B cell (primary cell): Measurements from ENCODE around the gene PITX2. TPM values are rescaled to one million over a fixed set of nuclear protein-coding genes. Genes with fewer than 3 reads are reported as not detected.

Experiments used
- ATAC-seq: fragments of 200-7000 bp; cut with Tn5 transposase; one replicate; pipeline ENCODE4 v1.10.0; 2021; ENCODE audit warnings: low read depth, mild to moderate bottlenecking, moderate number of reproducible peaks, moderate library complexity
- CTCF ChIA-PET: fragments of 350-600 bp; sonication (Branson Sonifier 250); formaldehyde crosslinking; loops from one replicate; lab custom pipeline; 2021; ENCODE audit warnings: antibody characterized with exemption, inconsistent platforms; lab: Charles Lee
- POLR2A ChIA-PET: fragments of 350-600 bp; sonication (Branson Sonifier 250); formaldehyde crosslinking; loops from one replicate; lab custom pipeline; 2021; ENCODE audit warnings: antibody characterized with exemption; lab: Charles Lee
- DNase-seq: peaks from one replicate; pipeline ENCODE4 v3.0.0; 2013
- H2AFZ ChIP-seq: 2 replicates; pipeline ENCODE4 v1.6.1; 2012; ENCODE audit warnings: mild to moderate bottlenecking, low read depth, low read length; ENCODE audit not compliant: insufficient read depth, poor library complexity, severe bottlenecking
- H3K27ac ChIP-seq, 2 donors: 1 replicate in 1 of 2; 2 replicates in 1 of 2; pipeline ENCODE4 v1.5.1; 2012 to 2013; ENCODE audit warnings: low read length in 2 of 2, mild to moderate bottlenecking in 2 of 2, moderate library complexity in 1 of 2
- H3K27me3 ChIP-seq, 4 experiments: fragments of 200-600 bp in 1 of 4; sonication (generic) in 1 of 4; replicated peaks in 1 of 4; 1 replicate in 2 of 4; 2 replicates in 2 of 4; pipeline versions ENCODE4 v1.6.1 to v1.7.0; 2013 to 2016; ENCODE audit warnings: low read length in 3 of 4, mild to moderate bottlenecking in 2 of 4, mixed read lengths in 1 of 4, moderate library complexity in 1 of 4; ENCODE audit not compliant: insufficient read depth in 4 of 4, control insufficient read depth in 3 of 4; ENCODE audit errors: control extremely low read depth in 1 of 4
- H3K36me3 ChIP-seq, 2 experiments: replicated peaks in 1 of 2; 1 replicate in 1 of 2; 2 replicates in 1 of 2; pipeline versions ENCODE4 v1.6.1 to v1.7.1; 2013; ENCODE audit warnings: low read length in 1 of 2; ENCODE audit not compliant: insufficient read depth in 2 of 2, control insufficient read depth in 1 of 2; ENCODE audit errors: control extremely low read depth in 1 of 2, extremely low read depth in 1 of 2
- H3K4me1 ChIP-seq, 2 donors: fragments of 200-600 bp in 1 of 2; sonication (generic) in 1 of 2; 1 replicate in 1 of 2; 2 replicates in 1 of 2; pipeline versions ENCODE4 v1.5.1 to v1.6.1; 2013 to 2017; ENCODE audit warnings: low read length in 2 of 2; ENCODE audit not compliant: control insufficient read depth in 2 of 2, insufficient read depth in 2 of 2
- H3K4me2 ChIP-seq: replicated peaks from 2 replicates; pipeline ENCODE3; 2012; ENCODE audit warnings: mild to moderate bottlenecking, low read depth, low read length; ENCODE audit not compliant: poor library complexity, severe bottlenecking
- H3K4me3 ChIP-seq, 5 experiments: fragments of 200-600 bp in 1 of 5; sonication (generic) in 1 of 5; 1 replicate in 3 of 5; 2 replicates in 2 of 5; pipeline versions ENCODE4 v1.5.1 to v1.7.0; 2011 to 2016; ENCODE audit warnings: low read length in 4 of 5, mild to moderate bottlenecking in 4 of 5, low read depth in 2 of 5, control low read depth in 1 of 5, moderate library complexity in 1 of 5; ENCODE audit not compliant: insufficient read depth in 1 of 5; ENCODE audit errors: control extremely low read depth in 1 of 5, extremely low read depth in 1 of 5
- H3K79me2 ChIP-seq: fragments of 200-600 bp; sonication (generic); one replicate; pipeline ENCODE4 v1.6.0; 2016; ENCODE audit warnings: low read length; ENCODE audit not compliant: control insufficient read depth, insufficient read depth
- H3K9ac ChIP-seq: fragments of 200-600 bp; sonication (generic); 2 replicates; pipeline ENCODE4 v1.6.1; 2017; ENCODE audit warnings: mild to moderate bottlenecking, low read length, moderate library complexity
- H3K9me3 ChIP-seq, 3 donors: one replicate each; pipeline versions ENCODE4 v1.6.1 to v1.7.1; 2013; ENCODE audit warnings: low read length in 2 of 3; ENCODE audit not compliant: control insufficient read depth in 2 of 3, insufficient read depth in 1 of 3; ENCODE audit errors: control extremely low read depth in 1 of 3
- H4K20me1 ChIP-seq: 2 replicates; pipeline ENCODE4 v1.6.0; 2012; ENCODE audit warnings: mild to moderate bottlenecking, low read length; ENCODE audit not compliant: insufficient read depth, control insufficient read depth, poor library complexity, severe bottlenecking
- H3K27ac Mint-ChIP-seq: one replicate; pipeline ENCODE4 v1.8.0; 2021; ENCODE audit warnings: mixed read lengths
- H3K27me3 Mint-ChIP-seq: one replicate; pipeline ENCODE4 v1.8.0; 2021; ENCODE audit warnings: mixed read lengths
- H3K4me1 Mint-ChIP-seq: one replicate; pipeline ENCODE4 v1.8.0; 2021; ENCODE audit warnings: mixed read lengths
- H3K4me3 Mint-ChIP-seq: one replicate; pipeline ENCODE4 v1.8.0; 2021; ENCODE audit warnings: mixed read lengths
- H3K9me3 Mint-ChIP-seq: one replicate; pipeline ENCODE4 v1.8.0; 2022; ENCODE audit warnings: mixed read lengths; ENCODE audit not compliant: insufficient read depth
- EZH2 ChIP-seq: IDR thresholded peaks from 2 replicates; pipeline ENCODE4 v1.6.1; 2012; ENCODE audit warnings: borderline replicate concordance, low read depth, mild to moderate bottlenecking, moderate library complexity, low read length; ENCODE audit not compliant: insufficient read depth, poor library complexity, severe bottlenecking
- WGBS: methylation state at CpG from one replicate; pipeline ENCODE4 v1.1.5; 2013; ENCODE audit warnings: missing lambda C conversion rate; ENCODE audit not compliant: insufficient coverage; 5-methylcytosine and 5-hydroxymethylcytosine counted together
- intact Hi-C: fragments of 100-400 bp; cut with micrococcal nuclease; formaldehyde crosslinking; loops from one replicate; pipeline ENCODE4 v1.10.0; 2022
- polyA plus RNA-seq: library from polyadenylated mRNA; depleted of rRNA; stranded (reverse); fragments of >200 nt; gene quantifications from 2 replicates; pipeline ENCODE4 v1.2.3, GENCODE V29; 2012
- total RNA-seq, 2 donors: library from RNA; stranded (reverse); fragments of 120-200 nt in 1 of 2; gene quantifications; 1 replicate in 1 of 2; 2 replicates in 1 of 2; pipeline versions ENCODE4 v1.2.3 to v1.2.4, GENCODE V29; 2013 to 2022
- TF ChIP-seq, protein P1 (sequence below): fragments of 200-600 bp; IDR thresholded peaks from one replicate; pipeline ENCODE4 v1.8.0; 2022; ENCODE audit warnings: antibody characterized with exemption, mild to moderate bottlenecking

Gene PITX2
- total and polyA plus RNA-seq, 2 donors (not counting 1 experiment from before 2014, with no cell fraction given): not detected

DNA sequence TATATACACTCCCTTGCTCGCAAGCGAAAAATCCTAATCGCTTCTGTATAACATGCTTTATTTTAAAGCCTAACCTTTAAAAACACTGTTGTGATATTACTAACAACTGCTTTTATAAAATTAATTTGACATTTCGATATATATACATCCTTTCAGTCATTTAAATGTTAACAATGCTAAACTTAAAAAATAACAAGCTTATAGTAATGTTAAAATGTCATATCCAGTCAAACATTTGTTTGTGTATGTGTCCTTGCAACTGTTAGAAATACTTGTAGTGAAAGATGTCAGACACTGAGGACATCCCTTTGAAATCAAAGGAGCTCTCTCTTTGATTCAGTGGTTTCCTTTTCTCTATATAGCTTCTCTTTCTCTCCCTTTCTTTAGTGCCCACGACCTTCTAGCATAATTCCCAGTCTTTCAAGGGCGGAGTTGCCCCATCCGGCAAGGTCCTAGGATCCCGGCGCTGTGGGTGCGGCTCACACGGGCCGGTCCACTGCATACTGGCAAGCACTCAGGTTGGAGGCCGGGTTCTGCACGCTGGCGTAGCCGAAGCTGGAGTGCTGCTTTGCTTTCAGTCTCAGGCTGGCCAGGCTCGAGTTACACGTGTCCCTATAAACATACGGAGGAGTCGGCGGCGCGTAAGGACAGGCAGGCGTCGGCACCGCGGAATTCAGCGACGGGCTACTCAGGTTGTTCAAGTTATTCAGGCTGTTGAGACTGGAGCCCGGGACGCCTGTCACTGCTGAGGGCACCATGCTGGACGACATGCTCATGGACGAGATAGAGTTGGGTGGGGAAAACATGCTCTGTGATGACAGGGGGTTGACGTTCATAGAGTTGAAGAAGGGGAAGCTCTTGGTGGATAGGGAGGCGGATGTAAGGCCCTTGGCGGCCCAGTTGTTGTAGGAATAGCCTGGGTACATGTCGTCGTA, 5.0 kb downstream of the PITX2 start:
- 18% methylated on average over 34 of the region's 38 CpGs for WGBS
- Histone ChIP-seq H4K20me1 (no peaks in the 10 kb centered on the region), H3K79me2 (no peaks in the 10 kb centered on the region), H3K36me3 (no peaks in the 10 kb centered on the region), H3K9me3 (peaks cover 0 to 65% (median 7%) of the 10 kb centered on the region in 3 donors), H3K4me3 (no peak overlapping the region), H3K4me1 (peaks cover 22 to 40% of the 10 kb centered on the region in 2 donors), H3K4me2 (no peak overlapping the region), H3K9ac (no peak overlapping the region), H3K27me3 (peaks cover 0 to 90% (median 74%) of the 10 kb centered on the region in 4 experiments), H2AFZ (no peak overlapping the region), H3K27ac (no peak overlapping the region)
- TF ChIP-seq, protein P1, sequence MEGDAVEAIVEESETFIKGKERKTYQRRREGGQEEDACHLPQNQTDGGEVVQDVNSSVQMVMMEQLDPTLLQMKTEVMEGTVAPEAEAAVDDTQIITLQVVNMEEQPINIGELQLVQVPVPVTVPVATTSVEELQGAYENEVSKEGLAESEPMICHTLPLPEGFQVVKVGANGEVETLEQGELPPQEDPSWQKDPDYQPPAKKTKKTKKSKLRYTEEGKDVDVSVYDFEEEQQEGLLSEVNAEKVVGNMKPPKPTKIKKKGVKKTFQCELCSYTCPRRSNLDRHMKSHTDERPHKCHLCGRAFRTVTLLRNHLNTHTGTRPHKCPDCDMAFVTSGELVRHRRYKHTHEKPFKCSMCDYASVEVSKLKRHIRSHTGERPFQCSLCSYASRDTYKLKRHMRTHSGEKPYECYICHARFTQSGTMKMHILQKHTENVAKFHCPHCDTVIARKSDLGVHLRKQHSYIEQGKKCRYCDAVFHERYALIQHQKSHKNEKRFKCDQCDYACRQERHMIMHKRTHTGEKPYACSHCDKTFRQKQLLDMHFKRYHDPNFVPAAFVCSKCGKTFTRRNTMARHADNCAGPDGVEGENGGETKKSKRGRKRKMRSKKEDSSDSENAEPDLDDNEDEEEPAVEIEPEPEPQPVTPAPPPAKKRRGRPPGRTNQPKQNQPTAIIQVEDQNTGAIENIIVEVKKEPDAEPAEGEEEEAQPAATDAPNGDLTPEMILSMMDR: no peak
- no peak for TF ChIP-seq EZH2
- peaks cover 25% of the 10 kb centered on the region for H3K4me1 Mint-ChIP-seq
- ChIA-PET POLR2A (no interaction called here), CTCF (no interaction called here)
- intact Hi-C loops: loop anchor here (10.0 kb wide), 1 partner anchor 1897 kb away; the partner anchor contains the start of gene NEUROG2
- no peak overlapping the region for H3K4me3 Mint-ChIP-seq
- H3K27ac Mint-ChIP-seq: no peak overlapping the region
- ATAC-seq: no peak
- H3K27me3 Mint-ChIP-seq: peaks cover 70% of the 10 kb centered on the region
- no peak for DNase-seq
- H3K9me3 Mint-ChIP-seq: no peaks in the 10 kb centered on the region

DNA sequence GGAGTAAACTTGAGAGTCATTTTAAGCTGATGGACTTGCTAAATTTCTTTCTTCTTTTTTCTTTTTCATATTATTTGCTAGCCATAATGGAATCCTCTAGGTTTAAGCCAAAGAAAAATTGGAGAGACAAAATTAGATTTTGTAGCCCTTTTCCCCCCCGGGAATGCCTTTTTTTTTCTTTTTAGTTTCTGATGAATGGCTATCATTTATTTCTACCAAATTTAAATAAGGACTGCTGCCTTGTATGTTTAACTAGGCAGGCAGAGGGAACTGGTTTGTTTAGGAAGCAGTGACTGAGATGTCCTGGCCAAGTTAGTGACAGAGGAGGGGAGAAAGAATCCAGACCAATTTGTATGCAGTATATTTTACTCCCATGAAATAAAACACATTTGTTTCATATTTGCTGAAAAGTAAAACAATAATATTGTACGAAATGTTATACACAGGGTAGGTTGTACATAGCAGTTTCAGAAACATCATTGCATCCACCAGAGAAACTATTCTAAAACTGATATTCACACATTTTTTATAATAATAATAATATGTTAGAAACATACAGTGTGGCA, 5.7 kb downstream of the PITX2 start:
- Histone ChIP-seq H3K4me1 (peaks cover 16 to 34% of the 10 kb centered on the region in 2 donors), H3K4me2 (no peak overlapping the region), H3K36me3 (no peaks in the 10 kb centered on the region), H3K79me2 (no peaks in the 10 kb centered on the region), H3K4me3 (no peak overlapping the region), H4K20me1 (no peaks in the 10 kb centered on the region), H3K27ac (no peak overlapping the region), H3K9ac (no peak overlapping the region), H3K9me3 (peaks cover 0 to 64% (median 7%) of the 10 kb centered on the region in 3 donors), H2AFZ (no peak overlapping the region), H3K27me3 (peaks cover 0 to 90% (median 76%) of the 10 kb centered on the region in 4 experiments)
- DNase-seq (no peak), ATAC-seq (no peak)
- Mint-ChIP-seq H3K4me3 (no peak overlapping the region), H3K27ac (no peak overlapping the region), H3K27me3 (peaks cover 75% of the 10 kb centered on the region), H3K4me1 (peaks cover 18% of the 10 kb centered on the region), H3K9me3 (no peaks in the 10 kb centered on the region)
- no peak for TF ChIP-seq EZH2
- TF ChIP-seq, protein P1: no peak
- intact Hi-C loops: loop anchor here (10.0 kb wide), 1 partner anchor 1898 kb away; the partner anchor contains the start of gene NEUROG2
- ChIA-PET CTCF (no interaction called here), POLR2A (no interaction called here)
- WGBS: no CpG with 5 or more reads among the region's 2 CpGs
